PC-3 (cell line): Measurements from ENCODE around the gene NRCAM.

ENCODE experiments used
- EZH2 ChIP-seq: fragments of 300-600 bp; sonication (generic); IDR thresholded peaks from one replicate; pipeline ENCODE4 v1.6.1; 2017; ENCODE audit warnings: antibody characterized with exemption, mild to moderate bottlenecking, low read length; ENCODE audit not compliant: unreplicated experiment
- TF ChIP-seq, protein P1 (sequence below): fragments of 300-600 bp; sonication (generic); conservative IDR thresholded peaks from 2 replicates; pipeline ENCODE4 v1.5.1; 2017; ENCODE audit warnings: antibody characterized with exemption, low read depth, mild to moderate bottlenecking, low read length

DNA sequence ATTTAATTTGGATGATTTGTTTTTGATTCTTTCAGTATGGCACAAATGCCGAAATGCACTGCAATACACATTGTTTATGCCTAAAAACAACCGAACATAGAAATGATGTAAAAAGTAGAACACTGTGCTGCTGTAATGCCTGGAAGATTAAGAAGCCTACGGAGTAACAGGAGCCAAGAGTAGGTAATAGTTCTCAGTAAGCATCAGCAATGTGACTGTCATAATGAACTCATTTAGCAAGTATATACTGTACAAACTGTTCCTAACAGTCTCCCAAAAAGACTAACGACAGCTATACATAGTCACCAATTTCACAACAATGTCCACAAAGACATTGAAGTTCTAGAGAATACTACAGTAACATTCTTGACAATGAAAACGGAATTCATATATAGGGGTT lies 307.1 kb downstream of the NRCAM start:
- TF ChIP-seq, protein P1, sequence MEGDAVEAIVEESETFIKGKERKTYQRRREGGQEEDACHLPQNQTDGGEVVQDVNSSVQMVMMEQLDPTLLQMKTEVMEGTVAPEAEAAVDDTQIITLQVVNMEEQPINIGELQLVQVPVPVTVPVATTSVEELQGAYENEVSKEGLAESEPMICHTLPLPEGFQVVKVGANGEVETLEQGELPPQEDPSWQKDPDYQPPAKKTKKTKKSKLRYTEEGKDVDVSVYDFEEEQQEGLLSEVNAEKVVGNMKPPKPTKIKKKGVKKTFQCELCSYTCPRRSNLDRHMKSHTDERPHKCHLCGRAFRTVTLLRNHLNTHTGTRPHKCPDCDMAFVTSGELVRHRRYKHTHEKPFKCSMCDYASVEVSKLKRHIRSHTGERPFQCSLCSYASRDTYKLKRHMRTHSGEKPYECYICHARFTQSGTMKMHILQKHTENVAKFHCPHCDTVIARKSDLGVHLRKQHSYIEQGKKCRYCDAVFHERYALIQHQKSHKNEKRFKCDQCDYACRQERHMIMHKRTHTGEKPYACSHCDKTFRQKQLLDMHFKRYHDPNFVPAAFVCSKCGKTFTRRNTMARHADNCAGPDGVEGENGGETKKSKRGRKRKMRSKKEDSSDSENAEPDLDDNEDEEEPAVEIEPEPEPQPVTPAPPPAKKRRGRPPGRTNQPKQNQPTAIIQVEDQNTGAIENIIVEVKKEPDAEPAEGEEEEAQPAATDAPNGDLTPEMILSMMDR = no peak
- no peak for TF ChIP-seq EZH2
